Measurements from ENCODE around the gene DCUN1D2.
"Not testable (repeated sequence)": the region's sequence is repeated elsewhere in the genome, so short reads cannot be mapped to it uniquely, and the experiment has no call there.

DCUN1D2 gene

GRCh38 chr13:113446488-113446854 lies 44.0 kb downstream of the DCUN1D2 start:
- DNase-seq (ENCODE audit: low read depth in 2 of 2), result no peak

DNA sequence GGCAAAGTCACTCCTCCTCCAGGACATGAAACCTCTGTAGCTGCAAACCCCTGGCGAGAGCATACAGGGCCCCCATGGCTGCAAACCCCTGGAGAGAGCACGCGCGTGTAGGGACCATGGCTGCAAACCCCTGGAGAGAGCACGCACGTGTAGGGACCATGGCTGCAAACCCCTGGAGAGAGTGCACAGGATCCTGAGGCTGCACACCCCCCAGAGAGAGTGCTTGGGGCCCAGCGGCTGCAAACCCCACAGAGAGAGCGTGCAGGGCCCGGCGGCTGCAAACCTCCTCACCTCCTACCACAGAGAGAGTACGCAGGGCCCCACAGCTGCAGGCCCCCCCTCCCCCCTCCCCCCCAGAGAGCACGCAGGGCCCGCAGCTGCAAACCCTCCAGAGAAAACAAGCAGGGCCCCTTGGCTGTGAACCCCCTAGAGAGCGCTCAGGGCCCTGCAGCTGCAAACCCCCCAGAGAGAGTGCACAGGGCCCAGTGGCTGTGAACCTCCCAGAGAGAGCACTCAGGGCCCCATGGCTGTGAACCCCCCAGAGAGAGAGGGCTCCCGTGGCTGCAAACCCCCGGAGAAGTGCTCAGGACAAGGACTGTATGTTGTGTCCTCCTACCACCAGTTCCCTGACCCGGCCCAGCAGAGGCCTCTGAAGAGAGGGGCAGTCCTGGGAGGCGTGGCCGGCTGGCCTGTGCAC lies 44.6 kb downstream of the DCUN1D2 start:
- no peak for DNase-seq (ENCODE audit: low read depth in 2 of 2)

- DNase-seq (ENCODE audit: low read depth in 2 of 2), result no peak
Observed at GRCh38 chr13:113443991-113444390, 46.5 kb downstream of the DCUN1D2 start.

GRCh38 chr13:113442985-113443362 lies 47.5 kb downstream of the DCUN1D2 start:
- DNase-seq (ENCODE audit: low read depth in 2 of 2), result no peak

DNA sequence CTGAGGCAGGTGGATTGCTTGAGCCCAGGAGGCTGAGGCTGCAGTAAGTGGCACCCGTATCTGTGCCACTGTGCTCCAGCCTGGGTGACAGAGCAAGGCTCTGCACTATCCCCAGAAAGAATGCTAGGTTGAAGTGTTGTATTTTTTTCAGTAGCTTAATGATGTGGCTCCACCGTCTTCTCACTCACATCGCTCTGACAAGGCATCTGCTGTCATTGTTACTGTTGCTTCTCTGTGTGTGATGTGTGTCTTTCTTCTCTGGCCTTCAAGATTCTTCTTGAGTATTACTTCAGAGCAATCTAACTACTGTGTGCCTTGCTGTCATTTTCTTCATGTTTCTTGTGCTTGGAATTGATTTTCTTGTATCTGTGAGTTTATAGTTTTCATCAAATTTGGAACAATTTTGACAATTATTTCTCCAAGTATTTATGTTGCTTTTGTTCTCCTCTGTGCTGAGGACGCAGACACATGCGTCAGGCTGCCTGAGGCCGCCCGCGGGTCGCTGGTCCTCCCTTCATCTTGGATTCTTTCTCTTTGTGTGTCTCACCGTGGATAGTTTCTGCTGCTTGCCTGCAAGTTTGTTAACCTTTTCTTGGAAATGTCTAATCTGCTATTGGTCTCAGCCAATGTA lies 48.0 kb downstream of the DCUN1D2 start:
- DNase-seq (ENCODE audit: low read depth in 2 of 2), result no peak

DNA sequence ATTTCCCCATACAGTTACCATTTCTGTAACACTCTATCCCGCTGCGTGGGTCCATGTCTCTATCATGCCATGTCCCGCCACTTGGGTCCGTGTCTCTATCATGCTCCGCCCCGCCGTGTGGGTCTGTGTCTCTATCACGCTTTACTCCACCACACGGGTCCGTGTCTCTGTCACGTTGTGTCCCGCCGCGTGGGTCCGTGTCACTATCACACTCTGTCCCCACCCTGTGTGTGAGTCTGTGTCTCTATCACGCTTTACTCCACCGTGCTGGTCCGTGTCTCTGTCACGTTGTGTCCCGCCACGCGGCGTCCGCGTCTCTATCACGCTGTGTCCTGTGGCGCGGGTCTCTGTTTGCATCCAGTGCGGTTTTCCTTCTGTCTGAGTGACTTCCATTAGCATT lies 48.9 kb downstream of the DCUN1D2 start:
- no peak for DNase-seq (ENCODE audit: low read depth in 2 of 2)

DNA sequence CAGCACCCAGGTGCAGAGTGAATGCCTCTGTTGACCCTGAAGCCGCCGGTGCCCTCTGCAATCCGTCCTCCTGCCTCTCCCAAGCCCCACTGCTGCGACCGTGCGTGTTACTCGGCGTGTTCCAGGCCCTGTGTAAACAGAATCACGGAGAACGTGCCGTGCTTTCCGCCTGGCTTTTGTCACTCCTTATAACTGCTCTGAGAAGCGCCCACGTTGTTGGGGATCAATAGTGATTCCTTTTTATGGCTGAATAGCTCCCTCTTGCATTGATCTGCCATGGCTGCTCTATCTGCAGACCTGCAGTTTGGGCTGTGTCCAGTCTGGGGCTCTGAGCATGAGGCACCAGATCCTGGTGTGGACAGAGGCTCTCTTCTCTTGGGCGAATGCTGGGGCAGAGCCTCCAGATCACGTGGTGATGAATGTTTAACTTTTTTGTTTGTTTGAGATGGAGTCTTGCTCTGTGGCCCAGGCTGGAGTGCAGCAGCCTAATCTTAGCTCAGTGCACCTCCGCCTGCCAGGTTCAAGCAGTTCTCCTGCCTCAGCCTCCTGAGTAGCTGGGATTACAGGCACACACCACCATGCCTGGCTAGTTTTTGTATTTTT lies 53.0 kb downstream of the DCUN1D2 start:
- no peak for DNase-seq (ENCODE audit: low read depth in 2 of 2)

DNA sequence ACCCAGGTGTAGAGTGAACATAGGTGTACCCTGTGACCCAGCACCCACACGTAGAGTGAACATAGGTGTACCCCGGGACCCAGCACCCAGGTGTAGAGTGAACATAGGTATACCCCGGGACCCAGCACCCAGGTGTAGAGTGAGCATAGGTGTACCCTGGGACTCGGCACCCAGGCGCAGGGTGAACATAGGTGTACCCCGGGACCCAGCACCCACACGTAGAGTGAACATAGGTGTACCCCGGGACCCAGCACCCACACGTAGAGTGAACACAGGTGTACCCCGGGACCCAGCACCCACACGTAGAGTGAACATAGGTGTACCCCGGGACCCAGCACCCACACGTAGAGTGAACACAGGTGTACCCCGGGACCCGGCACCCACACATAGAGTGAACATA lies 53.6 kb downstream of the DCUN1D2 start:
- DNase-seq (ENCODE audit: low read depth in 2 of 2), result not testable (repeated sequence)

DNA sequence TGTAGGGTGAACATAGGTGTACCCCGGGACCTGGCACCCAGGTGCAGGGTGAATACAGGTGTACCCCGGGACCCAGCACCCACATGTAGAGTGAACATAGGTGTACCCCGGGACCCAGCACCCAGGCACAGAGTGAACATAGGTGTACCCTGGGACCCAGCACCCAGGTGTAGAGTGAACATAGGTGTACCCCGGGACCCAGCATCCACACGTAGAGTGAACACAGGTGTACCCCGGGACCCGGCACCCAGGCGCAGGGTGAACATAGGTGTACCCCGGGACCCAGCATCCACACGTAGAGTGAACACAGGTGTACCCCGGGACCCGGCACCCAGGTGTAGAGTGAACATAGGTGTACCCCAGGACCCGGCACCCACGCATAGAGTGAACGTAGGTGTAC lies 54.6 kb downstream of the DCUN1D2 start:
- DNase-seq (ENCODE audit: low read depth in 2 of 2), result not testable (repeated sequence)

- no peak for DNase-seq (ENCODE audit: low read depth in 2 of 2)
Observed at GRCh38 chr13:113433391-113433916, 57.1 kb downstream of the DCUN1D2 start.

DNA sequence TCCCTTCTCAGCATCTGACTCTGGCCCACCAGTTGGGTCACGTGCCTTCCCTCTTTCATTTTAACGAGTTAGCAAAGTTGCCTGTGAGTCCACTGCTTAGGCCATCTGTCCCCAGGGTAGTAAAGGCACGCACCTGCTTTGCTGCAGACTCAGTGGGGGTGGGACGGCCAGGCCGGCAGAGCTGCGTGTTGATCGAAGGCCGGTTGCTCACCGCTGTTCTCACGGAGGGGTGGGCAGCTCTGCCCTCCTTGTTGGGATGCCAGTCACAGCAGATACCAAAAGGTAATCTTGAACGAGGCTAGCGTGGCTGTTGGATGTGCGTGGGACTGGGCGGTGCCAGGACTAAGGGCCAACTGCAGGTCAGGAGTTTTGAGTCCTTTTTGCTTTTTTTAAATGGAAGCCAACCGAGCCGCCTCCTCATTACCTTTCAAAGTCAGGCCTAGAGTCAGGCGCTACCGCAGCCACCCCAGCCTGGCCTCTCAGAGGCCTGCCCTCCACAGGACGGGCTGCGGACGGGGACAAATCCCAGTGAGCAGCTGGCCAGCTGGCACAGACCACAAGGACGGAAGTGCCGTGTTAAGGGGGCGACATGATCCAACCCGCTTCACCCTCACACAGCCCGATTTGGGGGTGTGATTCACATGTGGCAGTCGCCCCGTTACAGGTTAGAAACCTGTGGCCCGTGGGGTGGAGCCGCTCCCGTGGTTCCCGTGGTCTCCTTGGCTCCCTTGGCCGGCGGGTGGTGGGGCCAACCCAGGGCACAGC lies 57.8 kb downstream of the DCUN1D2 start:
- no peak for DNase-seq (ENCODE audit: low read depth in 2 of 2)

- no peak for DNase-seq (ENCODE audit: low read depth in 2 of 2)
Observed at GRCh38 chr13:113431171-113431570, 59.3 kb downstream of the DCUN1D2 start.

GRCh38 chr13:113430378-113431110 lies 60.0 kb downstream of the DCUN1D2 start:
- DNase-seq (ENCODE audit: low read depth in 2 of 2), result no peak

- DNase-seq (ENCODE audit: low read depth in 2 of 2), result no peak
Observed at GRCh38 chr13:113429608-113429985, 60.9 kb downstream of the DCUN1D2 start.

DNA sequence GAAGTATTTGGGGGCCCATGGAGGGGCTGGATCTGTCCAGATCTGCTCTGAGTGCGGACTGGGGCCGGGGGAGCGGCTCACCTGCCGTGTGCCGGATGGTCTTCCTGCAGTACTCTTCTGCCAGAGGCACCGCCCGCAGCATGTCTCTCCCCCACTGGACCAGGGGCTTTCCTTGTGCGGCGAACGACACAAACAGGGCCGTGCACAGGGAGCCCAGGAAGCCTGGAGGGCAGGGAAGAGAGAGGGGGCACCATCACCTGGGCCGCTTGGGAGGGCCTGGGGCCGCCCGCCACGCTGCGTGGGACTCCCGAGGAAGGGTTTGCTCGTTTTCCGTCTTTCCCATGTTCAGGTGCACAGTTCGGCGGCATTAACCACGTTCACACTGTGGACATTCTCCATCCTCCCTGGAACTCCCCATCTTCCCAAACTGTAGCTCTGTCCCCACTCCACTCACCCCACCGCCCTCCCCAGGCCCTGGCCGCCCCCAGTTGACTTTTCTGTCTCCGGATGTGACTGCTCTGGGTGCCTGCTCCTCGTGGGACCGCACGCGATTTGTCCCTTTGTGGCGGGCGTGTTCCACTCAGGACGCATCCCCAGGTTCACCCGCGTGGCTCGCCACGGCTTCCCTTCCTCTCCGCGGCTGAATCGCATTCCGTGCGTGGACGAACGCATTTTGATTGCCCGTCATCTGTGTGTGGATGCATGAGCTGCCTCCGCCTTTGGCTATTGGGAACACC lies 61.5 kb downstream of the DCUN1D2 start:
- DNase-seq (ENCODE audit: low read depth in 2 of 2), result no peak

GRCh38 chr13:113428469-113428865 lies 62.0 kb downstream of the DCUN1D2 start:
- DNase-seq (ENCODE audit: low read depth in 2 of 2), result no peak

GRCh38 chr13:113427562-113428468 lies 62.7 kb downstream of the DCUN1D2 start:
- DNase-seq (ENCODE audit: low read depth in 2 of 2), result no peak

DNA sequence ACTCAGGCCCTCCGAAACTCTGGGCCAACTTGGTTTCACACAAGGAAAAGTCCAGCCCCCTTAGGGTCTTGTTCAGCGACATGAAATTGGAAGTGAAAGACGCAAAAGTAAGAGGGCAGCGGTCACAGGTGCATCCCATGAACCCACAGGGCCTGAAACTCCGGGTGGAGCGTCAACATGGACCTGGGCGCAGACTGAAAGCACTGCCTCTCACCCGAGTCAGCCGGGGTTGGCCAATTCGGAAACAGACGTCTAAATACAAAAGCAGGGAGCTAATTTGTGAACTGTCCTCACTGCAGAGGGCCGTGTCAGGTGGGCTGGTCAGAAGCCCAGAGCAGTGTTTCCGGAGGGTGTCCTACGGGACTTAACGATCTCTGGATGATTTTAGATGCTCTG lies 63.9 kb downstream of the DCUN1D2 start:
- no peak for DNase-seq (ENCODE audit: low read depth in 2 of 2)

DNA sequence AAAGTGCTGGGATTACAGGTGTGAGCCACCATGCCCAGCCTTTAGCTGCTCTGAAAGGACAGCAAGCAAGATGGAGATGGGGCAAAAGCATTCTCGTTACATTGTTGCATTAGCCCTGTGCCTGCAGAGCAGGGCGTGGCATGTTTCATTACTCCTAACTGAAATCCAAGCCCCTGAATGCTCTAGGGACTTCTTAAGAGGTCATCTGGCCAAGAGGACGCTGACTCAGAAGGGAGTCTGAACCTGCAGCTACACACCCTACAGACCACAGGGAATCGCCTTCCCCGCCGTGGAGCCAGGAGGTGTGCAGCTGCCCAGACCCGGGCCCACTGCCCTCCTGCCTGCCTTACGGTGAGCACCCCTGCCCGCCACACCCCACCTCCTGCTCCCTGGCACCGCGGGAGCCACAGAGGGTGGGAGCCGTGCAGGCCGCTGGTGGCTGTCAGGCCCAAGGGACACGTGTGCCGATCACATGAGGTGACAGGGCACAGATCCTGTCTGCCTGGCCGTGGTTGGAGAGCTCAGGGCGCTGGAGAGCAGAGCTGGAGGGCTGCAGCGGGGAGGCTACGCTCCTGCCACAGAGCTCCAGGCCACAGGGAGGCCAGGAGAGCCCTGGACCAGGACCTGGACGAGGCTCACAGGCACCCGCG lies 64.4 kb downstream of the DCUN1D2 start:
- DNase-seq (ENCODE audit: low read depth in 2 of 2), result no peak
